ENCODE results near the gene HEY2.
A peak's percentile ranks its signal among the peaks of the same experiment; 100 is the strongest.

Gene HEY2

DNA sequence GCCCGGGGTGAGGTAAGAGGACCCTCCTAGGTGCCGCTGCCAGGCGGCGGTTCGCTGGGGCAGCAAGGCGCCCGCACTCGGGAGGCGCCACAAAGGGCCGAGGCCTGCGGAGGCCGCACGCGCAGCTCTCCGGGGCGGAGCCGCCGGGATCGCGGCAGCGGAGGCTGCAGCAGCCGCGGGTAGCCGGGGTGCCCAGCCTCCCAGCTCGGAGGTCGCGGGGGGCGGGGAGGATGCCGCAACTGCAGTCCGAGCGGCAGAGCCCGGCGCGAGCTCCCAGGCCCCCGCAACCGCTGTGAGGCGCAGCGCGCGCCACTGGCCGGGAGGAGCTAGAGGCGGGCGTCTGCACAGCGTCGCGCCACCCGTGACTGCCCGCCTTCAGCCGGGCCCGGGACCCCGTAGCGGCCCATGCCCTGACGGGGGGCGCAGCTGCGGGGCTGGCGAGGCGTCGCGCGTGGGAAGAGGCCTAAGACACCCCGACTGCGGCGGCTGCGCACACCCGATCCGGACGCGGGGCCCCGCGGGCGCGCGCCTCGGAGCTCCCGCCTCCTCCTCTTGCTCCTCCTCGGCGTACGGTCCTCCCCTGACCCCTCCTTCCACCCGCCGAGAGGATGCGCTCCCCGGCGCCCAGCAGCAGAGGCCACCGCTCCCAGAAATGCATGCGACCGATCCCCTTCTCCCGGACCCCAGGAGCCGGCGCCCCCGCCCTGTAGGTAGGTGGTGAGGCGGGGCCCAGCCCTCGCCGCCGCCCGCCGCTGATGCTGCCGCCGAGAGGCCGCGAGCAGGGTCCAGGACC lies 41.1 kb downstream of the HEY2 start, which contains the start of gene NCOA7:
Gene NCOA7 (plus strand): TSS at position 603 of the 793 bp plus-strand sequence. CDS start 24,395 bp downstream, outside the sequence.
- DNase-seq (ENCODE audit: low spot score in 2 of 2) = peak; percentile 71 to 82
- Histone ChIP-seq H3K4me1 (peaks cover 35% of the 10 kb centered on the region), H3K9me3 (no peaks in the 10 kb centered on the region), H3K4me3 (peak within 1 kb of the TSS; percentile 64), H3K27me3 (ENCODE audit: low read depth) (no peaks in the 10 kb centered on the region), H3K36me3 (replicated peaks) (no peaks in the 10 kb centered on the region)
- in situ Hi-C loops (cut with MboI; ENCODE audit: low sequenced_read_pairs) = no loop called here

DNA sequence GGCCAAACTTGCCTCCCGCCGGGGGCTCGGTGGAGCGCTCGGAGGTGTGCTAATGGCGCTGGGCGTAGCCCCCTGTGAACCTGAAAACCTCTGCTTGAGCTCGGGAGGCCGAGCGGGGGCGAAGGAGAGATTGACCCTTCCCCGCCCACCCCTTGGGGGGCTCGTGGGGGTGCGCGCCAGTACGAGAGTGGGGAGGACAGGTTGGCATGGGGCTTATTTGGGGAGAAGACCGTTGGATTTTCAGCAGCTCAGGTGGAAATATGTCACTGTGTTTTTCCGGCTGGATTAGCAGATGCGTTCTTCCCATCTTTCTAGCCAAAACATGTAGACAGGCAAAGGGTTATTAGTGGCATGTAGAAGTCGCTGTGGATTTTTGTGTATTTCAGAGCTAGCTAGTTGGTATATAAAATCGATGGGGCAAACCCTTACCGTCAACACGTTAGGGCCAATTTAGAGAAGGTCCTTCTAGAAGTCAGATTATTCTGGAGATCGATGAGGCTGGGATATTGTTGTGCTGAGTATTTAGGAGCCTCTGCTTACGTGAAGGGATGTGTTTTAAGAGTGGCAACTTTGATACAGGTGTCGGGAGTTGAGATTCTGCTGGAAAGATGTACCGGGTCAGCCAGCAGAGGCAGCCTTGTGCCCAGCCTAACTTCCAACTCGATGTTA lies 41.9 kb downstream of the HEY2 start:
- Histone ChIP-seq H3K27me3 (ENCODE audit: low read depth) (no peaks in the 10 kb centered on the region), H3K4me1 (peaks cover 35% of the 10 kb centered on the region), H3K36me3 (replicated peaks) (no peaks in the 10 kb centered on the region), H3K9me3 (no peaks in the 10 kb centered on the region), H3K4me3 (peak overlapping the region; percentile 64)
- in situ Hi-C loops (cut with MboI; ENCODE audit: low sequenced_read_pairs) = no loop called here
- peak; percentile 57 to 59 for DNase-seq (ENCODE audit: low spot score in 2 of 2)

DNA sequence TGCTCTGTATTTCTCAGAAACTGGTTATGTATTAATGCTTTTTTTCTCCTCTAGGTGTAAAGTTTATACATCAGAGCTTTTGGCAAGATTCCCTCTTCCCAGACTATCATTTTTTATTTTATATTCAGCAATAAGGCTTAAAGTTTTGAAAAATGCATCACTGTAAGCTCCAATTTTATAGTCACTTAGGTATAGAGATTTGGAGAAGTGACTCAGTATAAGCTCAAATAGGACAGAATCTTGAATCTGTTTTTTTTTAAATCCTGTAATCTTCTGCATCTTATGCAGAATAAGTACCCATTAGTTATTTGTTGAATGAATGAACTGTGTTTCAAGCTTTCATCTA lies 42.4 kb downstream of the HEY2 start:
- peak overlapping the region; percentile 64 for H3K4me3 ChIP-seq
- H3K4me1 ChIP-seq = peaks cover 35% of the 10 kb centered on the region
- no peaks in the 10 kb centered on the region for H3K9me3 ChIP-seq
- no peaks in the 10 kb centered on the region for H3K27me3 ChIP-seq (ENCODE audit: low read depth)
- H3K36me3 ChIP-seq (replicated peaks) = no peaks in the 10 kb centered on the region
- in situ Hi-C loops (cut with MboI; ENCODE audit: low sequenced_read_pairs) = no loop called here
- DNase-seq (ENCODE audit: low spot score in 2 of 2) = no peak

DNA sequence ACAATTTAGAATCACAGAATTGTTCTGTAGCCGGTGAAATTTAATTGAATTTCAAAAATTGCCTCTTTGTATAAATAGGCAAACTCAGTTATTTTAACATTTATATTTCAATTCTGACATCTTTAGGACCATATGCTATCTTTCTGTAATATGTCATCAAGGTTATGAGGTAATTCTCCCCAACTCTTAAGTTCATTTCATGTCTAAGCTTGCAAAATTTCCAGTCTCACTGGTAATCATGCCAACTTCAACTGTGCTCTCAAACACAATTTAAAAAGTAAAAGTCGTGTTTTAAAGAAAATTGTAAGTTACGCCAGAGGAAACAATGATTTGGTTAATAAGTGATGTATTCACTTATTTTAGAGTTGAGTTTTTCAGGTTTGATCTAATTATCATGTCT lies 42.7 kb downstream of the HEY2 start:
- Histone ChIP-seq H3K36me3 (replicated peaks) (no peaks in the 10 kb centered on the region), H3K4me3 (no peak overlapping the region; the same call in 1 of the 2 replicates), H3K27me3 (ENCODE audit: low read depth) (no peaks in the 10 kb centered on the region), H3K4me1 (peaks cover 35% of the 10 kb centered on the region), H3K9me3 (no peaks in the 10 kb centered on the region)
- DNase-seq (ENCODE audit: low spot score in 2 of 2) = no peak
- in situ Hi-C loops (cut with MboI; ENCODE audit: low sequenced_read_pairs) = no loop called here

DNA sequence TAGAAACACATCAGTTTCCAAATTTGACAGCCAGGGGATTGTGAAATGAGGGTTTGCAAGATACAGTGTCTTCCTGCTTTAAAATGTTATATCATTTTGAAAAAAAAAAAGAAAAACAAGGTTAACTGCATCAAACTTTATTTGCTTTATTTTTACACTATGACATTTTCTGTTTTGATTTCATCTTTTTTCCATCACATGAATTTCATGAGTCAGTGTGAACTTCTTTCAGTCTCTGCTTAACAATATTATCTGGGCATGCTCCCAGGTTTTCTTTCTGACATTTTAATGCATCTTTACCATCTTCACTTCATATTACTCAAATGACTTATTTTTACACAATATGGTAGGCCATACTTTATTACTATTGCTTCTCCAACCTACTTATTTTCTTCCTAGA lies 43.2 kb downstream of the HEY2 start:
- no peak for DNase-seq (ENCODE audit: low spot score in 2 of 2)
- peaks cover 35% of the 10 kb centered on the region for H3K4me1 ChIP-seq

DNA sequence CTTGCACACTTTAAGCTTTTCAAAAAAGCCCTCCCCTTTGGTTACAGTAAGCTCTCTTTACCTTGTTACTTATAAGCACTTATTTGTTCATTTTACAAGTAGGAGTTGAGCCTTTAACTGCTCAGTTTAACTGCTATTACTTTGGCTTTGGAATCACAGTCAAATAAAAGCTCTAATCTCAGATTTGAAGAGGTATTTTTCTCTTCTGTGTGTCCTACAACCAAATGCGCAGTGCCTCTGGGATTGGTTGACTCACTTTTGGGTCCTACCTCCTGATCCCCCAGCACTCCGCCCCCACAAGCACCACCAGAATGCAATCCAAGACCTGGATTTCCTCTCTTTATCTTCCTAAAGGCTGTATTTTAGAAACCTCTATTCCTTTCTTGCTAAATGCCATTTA lies 43.8 kb downstream of the HEY2 start:
- Histone ChIP-seq H3K27me3 (ENCODE audit: low read depth) (no peaks in the 10 kb centered on the region), H3K4me1 (peaks cover 31% of the 10 kb centered on the region), H3K4me3 (no peak overlapping the region)

More for the DNA sequence above, 43.2 kb downstream of the HEY2 start:
- no peaks in the 10 kb centered on the region for H3K27me3 ChIP-seq (ENCODE audit: low read depth)
- no peak overlapping the region for H3K4me3 ChIP-seq
- H3K9me3 ChIP-seq = no peaks in the 10 kb centered on the region
- in situ Hi-C loops (cut with MboI; ENCODE audit: low sequenced_read_pairs) = no loop called here
- no peaks in the 10 kb centered on the region for H3K36me3 ChIP-seq (replicated peaks)

DNA sequence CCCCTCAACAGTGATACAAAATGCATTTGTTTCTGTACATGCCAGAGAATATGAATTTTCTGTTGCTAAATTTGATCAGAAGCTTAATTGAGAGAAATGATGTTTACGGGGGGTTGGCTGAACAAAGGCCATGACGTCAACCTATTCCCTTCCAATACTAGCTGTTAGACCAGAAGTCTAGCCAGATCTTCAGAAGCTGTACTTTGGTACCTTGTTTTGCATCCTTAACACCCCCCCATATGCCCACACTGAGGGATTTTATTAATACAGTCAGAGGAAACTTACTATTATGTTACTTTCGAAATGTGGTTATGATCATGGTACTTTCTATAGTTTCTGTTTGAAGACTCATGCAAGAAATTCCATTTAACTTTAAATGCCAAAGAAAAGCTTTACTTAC lies 44.4 kb downstream of the HEY2 start:
- Histone ChIP-seq H3K4me3 (no peak overlapping the region), H3K36me3 (replicated peaks) (no peaks in the 10 kb centered on the region), H3K4me1 (peaks cover 29% of the 10 kb centered on the region), H3K27me3 (ENCODE audit: low read depth) (no peaks in the 10 kb centered on the region), H3K9me3 (no peaks in the 10 kb centered on the region)
- in situ Hi-C loops (cut with MboI; ENCODE audit: low sequenced_read_pairs) = no loop called here
- DNase-seq (ENCODE audit: low spot score in 2 of 2) = no peak

More for the DNA sequence above, 43.8 kb downstream of the HEY2 start:
- H3K9me3 ChIP-seq = no peaks in the 10 kb centered on the region
- H3K36me3 ChIP-seq (replicated peaks) = no peaks in the 10 kb centered on the region
- in situ Hi-C loops (cut with MboI; ENCODE audit: low sequenced_read_pairs) = no loop called here
- peak in 1 of 2 experiments; percentile 18 for DNase-seq (ENCODE audit: low spot score in 2 of 2)

DNA sequence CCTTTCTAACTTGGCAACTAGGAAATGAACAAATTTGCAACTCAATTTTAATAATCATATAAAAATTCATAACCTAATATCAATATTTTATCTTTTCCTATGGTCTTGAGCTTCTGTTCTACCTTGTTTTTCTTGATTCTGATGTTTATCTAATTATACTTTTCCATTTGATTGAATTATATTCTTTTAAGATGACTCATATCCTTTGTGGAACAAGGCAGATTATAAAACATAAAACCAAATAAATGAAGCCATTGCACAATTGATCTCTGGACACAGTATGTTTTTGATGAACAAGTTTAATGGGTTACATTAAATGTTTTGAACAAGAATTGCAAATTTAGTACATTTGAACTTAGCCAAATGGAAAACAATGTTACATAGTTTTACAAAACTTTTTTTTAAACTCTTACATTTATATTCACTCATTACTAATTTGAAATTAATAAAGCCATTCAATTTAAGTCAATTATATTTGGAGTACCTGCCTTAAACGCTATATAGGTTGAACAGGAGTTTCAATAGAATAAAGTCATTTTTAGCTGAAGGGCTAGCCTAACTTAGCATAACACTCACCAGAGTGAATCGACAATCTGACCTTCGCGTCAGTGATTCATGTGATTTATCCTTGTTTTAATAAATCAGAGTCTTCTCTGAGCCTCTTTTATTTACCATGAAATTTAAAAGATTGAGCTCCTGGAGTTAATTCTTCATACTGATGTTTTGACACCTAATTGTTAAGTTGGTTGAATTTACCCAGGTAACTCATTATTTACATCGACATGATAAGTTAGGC lies 45.1 kb downstream of the HEY2 start:
- in situ Hi-C loops (cut with MboI; ENCODE audit: low sequenced_read_pairs) = no loop called here
- H3K4me1 ChIP-seq = peaks cover 22% of the 10 kb centered on the region
- no peak for DNase-seq (ENCODE audit: low spot score in 2 of 2)
- H3K4me3 ChIP-seq = no peak overlapping the region
- no peaks in the 10 kb centered on the region for H3K27me3 ChIP-seq (ENCODE audit: low read depth)
- H3K9me3 ChIP-seq = no peaks in the 10 kb centered on the region
- no peaks in the 10 kb centered on the region for H3K36me3 ChIP-seq (replicated peaks)

DNA sequence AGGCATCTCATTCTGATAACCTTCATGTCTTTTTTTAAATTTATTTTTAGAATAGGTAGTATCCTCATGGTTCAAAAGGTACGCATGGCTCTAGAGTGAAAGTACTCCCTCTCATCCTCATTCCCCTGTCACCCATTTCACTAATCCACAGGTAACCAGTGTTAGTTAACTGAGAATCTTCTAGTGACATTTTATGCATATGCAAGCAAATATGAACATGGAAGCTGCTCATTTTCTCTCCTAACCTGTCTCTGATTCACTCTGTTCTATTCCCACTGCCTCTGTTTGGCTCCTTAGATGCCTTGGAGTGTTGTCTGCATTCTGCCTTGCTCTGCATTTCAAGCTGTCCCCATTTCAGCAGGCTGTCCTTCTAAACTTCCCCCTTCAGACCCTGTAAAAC lies 45.9 kb downstream of the HEY2 start:
- Histone ChIP-seq H3K4me1 (peaks cover 15% of the 10 kb centered on the region), H3K27me3 (ENCODE audit: low read depth) (no peaks in the 10 kb centered on the region), H3K36me3 (replicated peaks) (no peaks in the 10 kb centered on the region), H3K9me3 (no peaks in the 10 kb centered on the region), H3K4me3 (no peak overlapping the region)
- DNase-seq (ENCODE audit: low spot score in 2 of 2) = no peak
- in situ Hi-C loops (cut with MboI; ENCODE audit: low sequenced_read_pairs) = no loop called here

DNA sequence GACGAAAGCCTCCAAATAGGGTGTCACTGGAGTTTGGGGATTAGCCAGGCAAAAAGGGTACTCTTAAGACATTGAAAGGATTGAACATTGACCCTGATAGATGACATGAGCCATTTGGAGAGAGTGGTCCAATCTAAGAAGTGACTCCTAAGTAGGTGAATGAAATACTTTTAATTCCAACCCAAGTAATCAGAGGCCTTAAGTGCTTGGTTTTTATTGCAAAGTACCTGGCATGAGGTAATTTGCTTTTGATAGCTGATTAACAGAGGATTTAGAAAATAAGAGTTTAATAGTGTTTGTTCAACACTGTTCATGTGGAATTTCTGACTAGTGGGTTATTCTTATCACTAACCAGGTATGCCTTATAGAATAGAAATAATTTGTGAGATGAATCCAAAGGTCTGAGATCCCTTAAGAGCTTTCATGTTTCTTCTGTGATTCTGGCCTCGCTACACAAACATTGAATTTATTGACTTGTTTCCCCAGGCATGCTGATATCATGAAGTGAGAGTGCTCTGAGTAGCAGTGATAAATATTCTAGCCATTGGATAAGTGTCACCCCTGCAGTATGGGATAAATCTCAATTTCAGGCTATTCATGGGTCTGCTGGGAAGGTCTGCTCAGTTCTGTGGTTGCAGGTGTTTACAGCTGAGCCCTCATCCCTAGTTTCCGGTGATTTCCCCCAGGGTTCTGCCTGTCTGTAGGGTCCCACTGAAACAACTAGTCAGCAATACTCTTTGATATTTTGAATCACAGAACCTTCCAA lies 47.9 kb downstream of the HEY2 start:
- no peaks in the 10 kb centered on the region for H3K9me3 ChIP-seq
- no peaks in the 10 kb centered on the region for H3K36me3 ChIP-seq (replicated peaks)
- H3K27me3 ChIP-seq (ENCODE audit: low read depth) = no peaks in the 10 kb centered on the region
- in situ Hi-C loops (cut with MboI; ENCODE audit: low sequenced_read_pairs) = no loop called here
- H3K4me1 ChIP-seq = peaks cover 9% of the 10 kb centered on the region
- no peak overlapping the region for H3K4me3 ChIP-seq
- DNase-seq (ENCODE audit: low spot score in 2 of 2) = no peak

DNA sequence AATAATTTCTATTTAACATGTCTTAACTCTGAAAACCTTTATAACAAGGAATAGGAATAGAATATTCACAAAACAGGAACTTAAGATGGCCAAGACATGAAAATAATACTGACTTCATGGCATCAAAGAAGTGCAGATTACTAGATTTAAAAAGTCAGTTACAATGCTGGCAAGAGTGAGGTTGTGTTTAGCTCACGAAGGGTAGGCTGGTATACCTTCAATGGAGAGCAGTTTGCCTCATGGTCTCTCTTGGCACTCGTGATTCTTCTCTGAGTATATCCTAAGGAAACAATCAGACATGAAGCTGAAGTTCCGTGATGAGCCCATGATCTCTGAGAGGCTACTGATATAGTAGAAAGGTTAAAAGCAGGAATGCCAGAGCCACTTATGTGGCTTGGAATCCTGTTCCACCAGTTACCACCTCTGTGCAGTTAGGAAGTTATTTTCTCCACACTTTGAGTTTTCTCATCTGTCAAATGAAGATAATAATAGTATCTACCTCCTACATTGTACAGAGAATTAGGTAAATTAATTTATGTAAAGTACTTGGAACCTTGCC lies 48.5 kb downstream of the HEY2 start:
- no peak for DNase-seq (ENCODE audit: low spot score in 2 of 2)
- H3K4me1 ChIP-seq = peaks cover 3% of the 10 kb centered on the region
- no peak overlapping the region for H3K4me3 ChIP-seq
- no peaks in the 10 kb centered on the region for H3K36me3 ChIP-seq (replicated peaks)
- no peaks in the 10 kb centered on the region for H3K27me3 ChIP-seq (ENCODE audit: low read depth)
- no peaks in the 10 kb centered on the region for H3K9me3 ChIP-seq
- in situ Hi-C loops (cut with MboI; ENCODE audit: low sequenced_read_pairs) = no loop called here

DNA sequence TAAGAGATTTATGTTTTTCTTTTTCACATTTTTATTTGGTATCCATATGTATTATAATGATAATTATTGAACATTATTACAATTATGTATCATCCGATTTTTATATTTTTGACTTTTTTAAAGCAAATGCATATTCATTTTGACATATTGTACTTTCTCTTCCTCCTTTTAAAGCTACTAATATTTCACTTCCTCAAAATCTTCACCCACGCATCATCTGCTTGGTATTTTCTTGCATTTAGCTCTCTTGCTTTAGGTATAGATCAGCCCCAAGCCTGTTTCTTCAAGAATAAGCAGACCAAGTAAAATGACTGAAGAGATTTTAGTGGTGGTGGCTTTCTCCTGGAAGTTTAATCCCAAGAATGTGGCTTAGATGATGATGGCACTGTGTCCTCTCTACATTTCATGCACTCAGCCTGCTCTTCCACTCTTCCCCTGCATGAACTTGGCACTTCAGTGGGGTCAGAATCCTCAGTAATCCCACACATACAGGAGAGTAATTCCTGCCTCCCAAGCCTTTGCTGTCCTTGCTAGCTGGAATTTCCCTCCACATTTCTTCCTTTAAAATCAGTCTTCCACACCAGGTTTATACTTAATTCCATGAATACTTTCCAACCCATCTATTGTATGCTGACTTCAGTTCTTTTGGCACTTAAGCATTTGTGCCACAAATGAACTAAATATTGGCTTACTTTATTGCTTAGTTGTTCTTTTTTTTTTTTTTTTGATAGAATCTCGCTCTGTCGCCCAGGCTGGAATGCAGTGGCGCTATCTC lies 49.5 kb downstream of the HEY2 start:
- H3K4me3 ChIP-seq = no peak overlapping the region
- H3K9me3 ChIP-seq = no peaks in the 10 kb centered on the region
- no peak for DNase-seq (ENCODE audit: low spot score in 2 of 2)
- no peaks in the 10 kb centered on the region for H3K27me3 ChIP-seq (ENCODE audit: low read depth)
- in situ Hi-C loops (cut with MboI; ENCODE audit: low sequenced_read_pairs) = no loop called here
- H3K36me3 ChIP-seq (replicated peaks) = no peaks in the 10 kb centered on the region
- H3K4me1 ChIP-seq = peaks cover 5% of the 10 kb centered on the region

All from HAP-1 (cell line).